Measurements from ENCODE around the gene SYNM. TPM values are rescaled to one million over a fixed set of nuclear protein-coding genes. Genes with fewer than 3 reads are reported as not detected.

Gene SYNM
- total RNA-seq, 1 experiment from 2014 or later, result 1.9 TPM

DNA sequence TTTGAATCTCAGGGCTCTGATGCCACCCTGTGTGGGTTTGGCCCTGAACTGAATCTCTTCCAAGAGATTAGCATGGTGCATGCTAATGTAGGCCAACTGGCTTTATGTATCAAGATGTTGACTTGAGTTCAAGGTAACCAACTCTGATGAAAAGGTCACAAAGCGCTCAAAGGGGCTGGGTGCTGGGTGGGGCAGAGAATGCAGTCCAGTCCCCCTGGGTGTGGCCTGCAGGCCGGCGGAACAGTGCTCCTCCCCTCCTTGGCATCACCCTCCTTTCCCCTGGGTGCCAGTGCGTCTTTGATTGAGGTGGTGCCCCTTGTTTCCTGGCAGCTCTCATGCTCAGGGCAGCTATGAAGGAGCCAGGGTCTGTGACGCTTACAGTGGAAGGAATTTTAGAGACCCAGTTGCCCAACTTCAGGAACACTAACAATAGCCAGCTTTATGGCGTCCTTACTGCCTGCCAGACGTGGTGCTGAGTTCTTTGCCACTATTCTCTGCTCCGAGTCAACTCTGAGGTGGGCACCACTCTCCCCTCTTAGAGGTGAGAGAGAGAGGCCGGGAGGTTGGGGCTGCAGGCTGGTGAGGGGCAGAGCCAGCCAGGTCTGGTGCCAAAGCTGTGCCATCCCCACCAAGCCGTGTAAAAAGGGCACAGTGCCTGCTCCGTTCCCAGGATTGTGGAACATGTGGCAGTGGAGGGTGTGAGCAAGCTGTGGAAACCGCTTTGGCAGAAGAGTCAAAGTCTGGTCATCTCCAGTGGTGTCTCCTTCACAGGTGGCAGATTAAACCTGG is 9.8 kb downstream of the SYNM start:
- Mint-ChIP-seq H3K27me3 (ENCODE audit: low read depth) (no peaks in the 10 kb centered on the region; the same call in 1 of the 2 replicates), H3K4me3 (no peak overlapping the region), H3K36me3 (ENCODE audit: insufficient read depth in 1 of 3, low read depth in 3 of 3) (peaks cover 0 to 10% (median 5%) of the 10 kb centered on the region in 3 experiments; a peak in 5 of 7 replicates), H3K4me1 (no peaks in the 10 kb centered on the region), H3K9me3 (no peaks in the 10 kb centered on the region), H3K27ac (no peak overlapping the region; a peak in 1 of 7 replicates)
- no peak overlapping the region for H3K14ac ChIP-seq (ENCODE audit: insufficient read depth, low read length)
- H2BK12ac ChIP-seq (ENCODE audit: insufficient read length, low read depth, low read length), result no peak overlapping the region
- no peak overlapping the region for H4K8ac ChIP-seq (replicated peaks; ENCODE audit: insufficient read length, low read depth, low read length)
- no peak overlapping the region for H3K27ac ChIP-seq (ENCODE audit: insufficient read length, low read depth, low read length)
- H3T11ph ChIP-seq (ENCODE audit: low read length), result no peak overlapping the region
- no peak overlapping the region for H3K4ac ChIP-seq (ENCODE audit: low read depth, low read length)
- no peak for DNase-seq
- H2BK5ac ChIP-seq (ENCODE audit: insufficient read length, low read length), result no peak overlapping the region
- H3K56ac ChIP-seq (ENCODE audit: insufficient read length, low read depth, low read length), result no peak overlapping the region
- no peaks in the 10 kb centered on the region for H3K4me1 ChIP-seq (ENCODE audit: insufficient read depth, low read length)
- no peak overlapping the region for H2BK20ac ChIP-seq (ENCODE audit: low read depth, low read length, poor library complexity, severe bottlenecking)
- no peak overlapping the region for H4K91ac ChIP-seq (ENCODE audit: insufficient read length, low read depth, low read length)
- no peak overlapping the region for H3K23ac ChIP-seq (ENCODE audit: insufficient read length, low read depth, low read length)
- no peaks in the 10 kb centered on the region; the same call in 1 of the 2 replicates for H3K27me3 ChIP-seq (ENCODE audit: insufficient read depth, low read length)
- TF ChIP-seq, protein P1, sequence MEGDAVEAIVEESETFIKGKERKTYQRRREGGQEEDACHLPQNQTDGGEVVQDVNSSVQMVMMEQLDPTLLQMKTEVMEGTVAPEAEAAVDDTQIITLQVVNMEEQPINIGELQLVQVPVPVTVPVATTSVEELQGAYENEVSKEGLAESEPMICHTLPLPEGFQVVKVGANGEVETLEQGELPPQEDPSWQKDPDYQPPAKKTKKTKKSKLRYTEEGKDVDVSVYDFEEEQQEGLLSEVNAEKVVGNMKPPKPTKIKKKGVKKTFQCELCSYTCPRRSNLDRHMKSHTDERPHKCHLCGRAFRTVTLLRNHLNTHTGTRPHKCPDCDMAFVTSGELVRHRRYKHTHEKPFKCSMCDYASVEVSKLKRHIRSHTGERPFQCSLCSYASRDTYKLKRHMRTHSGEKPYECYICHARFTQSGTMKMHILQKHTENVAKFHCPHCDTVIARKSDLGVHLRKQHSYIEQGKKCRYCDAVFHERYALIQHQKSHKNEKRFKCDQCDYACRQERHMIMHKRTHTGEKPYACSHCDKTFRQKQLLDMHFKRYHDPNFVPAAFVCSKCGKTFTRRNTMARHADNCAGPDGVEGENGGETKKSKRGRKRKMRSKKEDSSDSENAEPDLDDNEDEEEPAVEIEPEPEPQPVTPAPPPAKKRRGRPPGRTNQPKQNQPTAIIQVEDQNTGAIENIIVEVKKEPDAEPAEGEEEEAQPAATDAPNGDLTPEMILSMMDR (conservative IDR thresholded peaks at IDR 0.05), result no peak
- H3K18ac ChIP-seq (ENCODE audit: insufficient read length, low read depth, low read length), result no peak overlapping the region
- no peak overlapping the region for H3K9ac ChIP-seq (ENCODE audit: extremely low read depth, insufficient read length, low read length)
- H4K5ac ChIP-seq (ENCODE audit: insufficient read length, low read depth, low read length), result no peak overlapping the region
- H3K79me1 ChIP-seq (ENCODE audit: insufficient read depth, low read depth, low read length, poor library complexity, severe bottlenecking), result no peaks in the 10 kb centered on the region
- H2AFZ ChIP-seq (ENCODE audit: low read length), result no peak overlapping the region
- no peaks in the 10 kb centered on the region for H3K23me2 ChIP-seq (ENCODE audit: insufficient read length, low read depth, low read length, poor library complexity, severe bottlenecking)
- H2AK5ac ChIP-seq (ENCODE audit: insufficient read length, low read length), result no peak overlapping the region
- no CpG with 5 or more reads among the region's 12 CpGs for WGBS (ENCODE audit: extremely low coverage, insufficient read length, low lambda C conversion rate)
- H2BK120ac ChIP-seq (ENCODE audit: low read depth, low read length, poor library complexity, severe bottlenecking), result no peak overlapping the region
- no peaks in the 10 kb centered on the region for H3K9me3 ChIP-seq (ENCODE audit: control insufficient read depth, low read depth, low read length)
- no peak overlapping the region for H2BK15ac ChIP-seq (ENCODE audit: low read depth, low read length)
- no peaks in the 10 kb centered on the region for H4K20me1 ChIP-seq (ENCODE audit: control insufficient read depth, insufficient read depth, insufficient read length)
- H3K79me2 ChIP-seq (ENCODE audit: insufficient read depth, low read length), result no peaks in the 10 kb centered on the region
- H3K4me2 ChIP-seq (ENCODE audit: insufficient read depth, insufficient read length, low read length), result no peak overlapping the region

Measured in H9 (cell line).